NT2/D1 (cell line): ENCODE data around the gene FAM110A.

Source experiments
- SUZ12 ChIP-seq: IDR thresholded peaks from 2 replicates; pipeline ENCODE4 v1.6.1; 2011; ENCODE audit not compliant: insufficient read length, insufficient read depth; ENCODE audit errors: extremely low read depth
- ZNF274 ChIP-seq: IDR thresholded peaks from 2 replicates; pipeline ENCODE4 v1.6.1; 2011; ENCODE audit warnings: mild to moderate bottlenecking, low read depth, low read length

DNA sequence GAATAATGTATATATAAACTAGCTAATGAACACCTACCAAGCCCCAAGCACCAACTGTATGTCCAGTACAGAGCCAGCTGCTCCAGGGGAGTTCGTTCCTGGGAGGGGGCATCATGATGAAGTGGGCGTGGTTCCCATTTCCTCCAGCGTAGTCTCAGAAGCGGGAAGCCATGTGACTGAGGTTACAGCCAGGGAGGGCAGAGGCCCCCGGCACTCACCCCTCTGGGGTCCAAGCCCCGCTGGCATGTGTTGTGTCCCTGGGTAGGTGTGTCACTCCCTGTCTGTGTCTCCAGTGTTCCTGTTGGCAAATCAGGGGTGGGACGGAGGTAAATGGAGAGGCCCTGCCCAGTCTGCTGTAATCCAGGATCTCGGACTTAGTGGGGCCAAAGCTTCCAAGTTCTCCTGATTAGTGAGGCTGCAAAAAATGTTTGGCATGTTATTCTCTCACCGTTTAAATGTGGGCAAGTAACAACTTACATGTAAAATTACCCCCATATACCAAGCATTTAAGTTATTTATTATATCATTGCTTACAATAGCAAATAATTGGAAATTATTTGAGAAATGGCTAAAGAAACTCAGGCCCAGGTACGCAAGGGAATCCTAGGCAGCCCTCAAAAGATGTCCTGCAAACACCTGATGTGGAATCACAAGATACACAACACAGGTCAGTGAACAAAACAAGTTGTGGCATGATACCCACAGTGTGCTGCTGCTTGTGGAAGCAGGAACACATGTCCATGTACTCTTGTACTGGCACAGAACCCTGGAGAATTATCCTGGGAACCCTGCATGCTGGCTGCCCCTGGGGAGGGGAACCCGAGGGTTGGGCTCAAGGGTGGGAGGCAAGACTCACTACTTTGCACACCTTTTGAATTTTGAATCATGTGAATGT, 22.2 kb downstream of the FAM110A start:
- TF ChIP-seq SUZ12 (no peak), ZNF274 (no peak)
